NCI-H524 (cell line): ENCODE results near the gene SLC25A21.
"Not testable (repeated sequence)": the region's sequence is repeated elsewhere in the genome, so short reads cannot be mapped to it uniquely, and the experiment has no call there.

Experiments used
- DNase-seq, 2 experiments: peaks; one replicate each; lab custom pipeline; 2025; lab: John Stamatoyannopoulos, UW

The SLC25A21 gene

DNA sequence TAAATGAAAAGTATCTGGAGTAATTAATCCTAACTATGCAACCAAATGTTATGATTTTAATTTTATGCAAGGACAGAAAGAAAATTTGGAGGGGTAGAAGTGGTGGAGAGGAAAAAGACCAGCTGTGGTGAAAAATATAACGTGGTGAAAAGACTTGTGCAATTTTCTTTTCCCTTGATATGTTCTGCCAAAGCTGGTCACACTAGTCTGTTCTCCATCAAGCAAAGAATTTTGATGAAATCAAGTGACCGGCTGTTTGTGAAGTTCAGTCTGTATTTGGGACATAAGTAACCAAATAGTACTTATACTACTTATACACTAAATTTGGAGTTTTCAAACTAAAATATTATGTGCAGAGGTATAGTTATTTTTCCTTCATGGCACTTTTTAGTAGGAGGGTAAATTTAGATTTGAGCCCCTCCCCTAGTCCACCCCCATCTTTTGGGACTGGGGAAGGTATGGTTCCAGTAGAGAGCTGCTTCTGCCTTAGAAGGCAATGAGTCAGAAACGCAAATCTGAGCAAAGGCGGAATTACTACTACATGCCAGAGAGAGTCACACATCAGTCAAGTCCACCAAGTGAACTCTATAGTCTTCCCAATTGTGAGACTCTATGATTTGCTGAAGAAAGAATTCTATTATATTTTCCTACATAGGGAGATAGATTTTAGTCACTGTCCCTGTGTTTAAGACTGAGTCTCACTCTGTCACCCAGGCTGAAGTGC, 229.7 kb downstream of the SLC25A21 start:
- DNase-seq: no peak

DNA sequence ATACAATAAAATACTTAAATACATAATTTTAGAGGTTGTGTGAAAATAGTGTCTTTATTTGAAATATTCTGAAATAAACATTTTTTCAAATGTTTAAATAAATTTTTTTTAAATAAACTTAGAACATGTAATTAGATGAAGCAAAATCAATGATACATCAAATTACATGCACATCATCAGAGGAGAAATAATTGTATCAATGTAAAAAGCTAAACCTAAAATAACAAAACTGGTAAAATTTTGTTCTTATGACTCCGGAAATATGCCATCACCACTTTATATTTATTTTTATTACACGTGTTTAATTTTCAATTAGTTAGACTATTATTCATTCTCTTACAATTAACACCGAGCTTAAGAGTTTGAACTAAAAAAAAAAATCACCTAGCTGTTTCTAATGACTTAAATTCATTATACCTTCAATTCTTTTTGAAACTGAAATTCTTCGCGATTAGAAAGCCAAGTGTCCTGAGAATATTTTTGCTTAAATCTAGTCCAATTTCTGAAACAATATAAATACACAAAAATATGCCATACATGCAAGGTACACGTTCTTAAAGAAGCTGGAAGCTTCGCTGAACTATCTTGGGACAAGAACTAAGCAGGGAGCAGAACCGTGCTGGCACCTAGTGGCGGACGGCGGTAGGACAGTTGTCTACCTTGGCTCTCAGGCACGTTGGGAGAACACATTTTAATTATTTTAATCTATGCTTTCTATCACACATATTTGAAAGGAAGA, 230.5 kb downstream of the SLC25A21 start:
- peak; percentile 50 to 72 for DNase-seq

DNA sequence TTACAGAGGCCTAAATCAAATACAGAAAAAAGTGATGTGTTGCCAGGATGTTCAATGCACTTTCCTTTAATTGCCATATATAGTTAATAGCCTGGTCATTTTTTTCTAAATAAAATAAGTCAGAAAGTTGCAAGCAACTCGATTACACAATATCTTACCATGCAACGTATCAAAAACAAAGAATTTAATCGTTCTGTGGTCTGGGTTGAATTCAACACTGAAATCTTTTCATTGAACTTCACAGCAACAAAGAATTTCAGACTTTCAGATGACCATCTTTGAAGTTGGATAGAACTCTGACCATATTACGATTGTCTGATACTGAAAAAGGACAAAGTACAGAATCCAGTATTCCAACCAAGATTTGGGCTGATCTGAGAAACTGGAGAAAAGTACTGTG, 231.9 kb downstream of the SLC25A21 start:
- DNase-seq: no peak

GRCh38 chr14:36939265-36939664, 233.1 kb downstream of the SLC25A21 start:
- no peak for DNase-seq

- no peak for DNase-seq
Measured at GRCh38 chr14:36938678-36939077, 233.7 kb downstream of the SLC25A21 start.

DNA sequence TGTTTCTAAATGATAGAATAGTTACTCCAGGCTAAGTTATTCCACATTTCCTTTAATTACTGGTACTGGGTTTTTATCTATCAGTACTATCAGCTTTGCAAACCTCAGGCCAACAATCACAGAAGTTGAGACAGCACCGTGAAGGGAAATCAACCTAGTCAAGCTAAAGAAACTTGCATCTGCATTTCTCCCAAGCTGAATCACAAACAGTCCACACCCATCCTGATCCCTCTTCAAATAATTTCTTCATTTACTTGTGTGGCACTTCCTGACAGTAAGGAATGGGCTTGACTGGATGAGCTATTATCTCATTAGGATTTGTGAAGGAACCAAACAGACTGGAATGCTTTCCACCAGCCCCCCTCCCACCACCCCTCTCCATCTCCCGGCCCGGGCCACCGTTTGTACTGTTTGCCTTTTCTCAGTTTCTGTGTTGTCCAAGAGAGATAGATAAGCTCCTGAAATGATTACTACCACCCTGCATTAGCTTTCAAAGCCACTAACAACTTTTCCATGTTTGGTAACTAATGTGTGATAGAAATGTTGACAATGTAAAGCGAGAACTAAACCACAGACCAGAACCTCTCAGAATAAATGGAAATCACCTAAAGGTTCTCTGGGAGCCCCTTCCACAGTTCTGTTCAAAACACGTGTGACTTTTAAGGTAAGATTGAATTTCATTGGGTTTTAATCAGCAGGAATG, 236.3 kb downstream of the SLC25A21 start:
- DNase-seq: no peak

DNA sequence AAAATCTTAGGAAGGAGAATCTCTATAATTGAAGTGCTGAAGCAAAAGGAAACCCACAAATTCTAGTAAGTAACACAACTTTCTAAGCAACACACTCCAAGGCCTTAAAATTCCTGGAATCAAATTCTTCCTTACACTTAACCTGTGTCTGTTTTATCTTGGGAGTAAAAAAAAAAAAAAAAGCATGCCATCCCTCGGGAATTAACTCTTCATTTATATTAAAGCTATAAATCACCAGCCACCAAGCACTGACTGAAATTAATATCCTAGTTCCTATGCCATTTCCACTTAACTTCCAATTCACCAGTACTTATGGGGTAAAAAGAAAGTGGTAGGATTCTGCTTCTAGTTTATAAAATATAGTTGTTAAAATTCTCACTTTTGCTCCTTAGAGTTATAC, 238.1 kb downstream of the SLC25A21 start:
- no peak for DNase-seq

- peak in 1 of 2 experiments; percentile 12 for DNase-seq
Measured at GRCh38 chr14:36931791-36932190, 240.6 kb downstream of the SLC25A21 start.

- DNase-seq: no peak
Measured at GRCh38 chr14:36928432-36928831, 244.0 kb downstream of the SLC25A21 start.

- no peak for DNase-seq
Measured at GRCh38 chr14:36925094-36925493, 247.3 kb downstream of the SLC25A21 start.

DNA sequence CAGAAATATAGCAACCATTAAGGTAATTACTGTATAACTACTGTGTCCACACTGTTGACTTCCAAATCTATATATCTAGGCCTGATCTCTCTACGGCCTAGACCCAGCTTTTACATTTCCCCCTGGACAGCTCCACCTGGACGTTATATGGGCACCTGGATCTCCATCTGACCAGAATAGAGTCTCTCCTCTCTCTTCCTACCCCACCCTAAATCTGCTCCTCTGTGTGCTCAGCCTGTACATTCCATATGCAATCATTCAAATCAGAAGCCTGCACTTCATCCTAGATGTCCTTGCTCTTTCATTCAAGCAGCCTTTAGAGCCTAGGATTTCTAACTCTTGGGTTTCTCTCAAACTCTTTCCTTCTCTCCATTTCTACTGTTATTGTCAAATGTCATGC, 255.7 kb downstream of the SLC25A21 start:
- DNase-seq: no peak

DNA sequence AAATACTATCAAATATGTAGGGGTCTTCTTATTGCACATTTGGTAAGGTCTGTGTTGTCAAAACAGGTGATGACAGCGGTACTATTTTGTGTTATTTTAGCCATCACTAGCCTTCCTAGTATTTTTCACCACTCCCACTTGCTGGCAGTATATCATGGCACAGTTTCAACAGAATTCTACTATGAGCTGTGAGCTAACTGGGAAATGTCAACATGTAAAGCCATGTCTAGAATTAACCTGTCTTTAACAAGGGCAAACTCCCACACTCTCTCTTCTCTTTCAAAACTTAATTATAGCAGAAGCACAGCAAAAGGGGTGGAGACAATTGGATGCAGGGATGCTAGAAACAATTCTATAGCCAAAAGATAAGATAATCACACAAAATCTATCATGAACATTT, 257.3 kb downstream of the SLC25A21 start:
- DNase-seq: no peak

GRCh38 chr14:36910578-36910977, 261.8 kb downstream of the SLC25A21 start:
- DNase-seq: no peak

- no peak for DNase-seq
Measured at GRCh38 chr14:36905272-36905888, 267.0 kb downstream of the SLC25A21 start.

GRCh38 chr14:36901861-36902260, 270.5 kb downstream of the SLC25A21 start:
- no peak for DNase-seq

- DNase-seq: no peak
Measured at GRCh38 chr14:36900846-36901245, 271.6 kb downstream of the SLC25A21 start.

DNA sequence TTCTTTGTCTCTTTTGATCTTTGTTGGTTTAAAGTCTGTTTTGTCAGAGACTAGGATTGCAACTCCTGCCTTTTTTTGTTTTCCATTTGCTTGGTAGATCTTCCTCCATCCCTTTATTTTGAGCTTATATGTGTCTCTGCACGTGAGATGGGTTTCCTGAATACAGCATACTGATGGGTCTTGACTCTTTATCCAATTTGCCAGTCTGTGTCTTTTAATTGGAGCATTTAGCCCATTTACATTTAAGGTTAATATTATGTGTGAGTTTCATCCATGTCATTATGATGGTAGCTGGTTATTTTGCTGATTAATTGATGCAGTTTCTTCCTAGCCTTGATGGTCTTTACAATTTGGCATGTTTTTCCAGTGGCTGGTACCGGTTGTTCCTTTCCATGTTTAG, 276.1 kb downstream of the SLC25A21 start:
- not testable (repeated sequence) for DNase-seq

GRCh38 chr14:36884049-36884448, 288.4 kb downstream of the SLC25A21 start:
- no peak for DNase-seq

GRCh38 chr14:36880276-36880675, 292.1 kb downstream of the SLC25A21 start:
- DNase-seq: no peak

GRCh38 chr14:36879558-36879957, 292.8 kb downstream of the SLC25A21 start:
- DNase-seq: no peak

DNA sequence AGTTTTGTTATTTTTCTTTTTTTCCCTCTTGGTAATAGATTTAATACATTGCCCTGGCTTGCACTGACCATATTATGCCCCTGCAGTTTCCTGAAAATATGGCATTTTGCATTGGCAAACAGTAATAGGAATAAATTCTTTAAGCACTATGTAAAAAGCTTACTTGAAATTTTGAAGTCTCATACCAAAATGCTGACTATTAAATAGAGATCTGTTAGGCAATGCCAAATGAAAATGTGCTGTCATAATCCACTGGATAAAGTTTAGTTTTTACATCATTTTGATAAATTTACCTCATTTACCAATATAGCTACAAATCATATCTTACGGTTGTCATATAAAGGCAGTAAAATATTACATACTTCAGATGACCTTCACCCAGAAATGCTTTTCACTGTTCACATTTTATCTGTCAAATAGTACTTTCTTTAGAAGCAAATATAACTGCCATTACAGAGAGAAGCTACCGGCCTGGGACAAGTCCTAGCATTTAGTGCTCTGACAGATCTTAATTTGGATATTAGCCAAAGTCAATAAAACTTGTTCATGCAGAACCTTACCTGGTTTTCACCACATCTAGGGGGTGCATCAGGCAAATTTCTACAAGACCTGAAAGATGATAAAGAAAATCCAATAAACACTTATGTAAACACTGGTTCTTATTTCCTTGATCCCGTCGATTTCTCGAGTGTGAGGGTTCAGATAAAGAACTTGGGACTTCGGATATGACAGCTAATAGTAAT, 297.8 kb downstream of the SLC25A21 start:
- no peak for DNase-seq

- no peak for DNase-seq
Measured at GRCh38 chr14:36870776-36871175, 301.6 kb downstream of the SLC25A21 start.
